Activated CD8-positive, alpha-beta memory T cell treated with anti-CD3 and anti-CD28 coated beads, Interleukin-2, amount 10 ng/mL, durations not matched to agents 7 days and 5 days (primary cell): ENCODE results near the gene CYP4F3. TPM values are rescaled to one million over a fixed set of nuclear protein-coding genes. Genes with fewer than 3 reads are reported as not detected.
"Not testable (repeated sequence)": the region's sequence is repeated elsewhere in the genome, so short reads cannot be mapped to it uniquely, and the experiment has no call there.

Experiments used
- ATAC-seq: fragments of 150-1000 bp; cut with Tn5 transposase; one replicate; pipeline ENCODE4 v1.10.0; 2021; ENCODE audit warnings: moderate library complexity
- CTCF ChIA-PET: fragments of 350-600 bp; sonication (Branson Sonifier 250); formaldehyde crosslinking; loops from one replicate; lab custom pipeline; 2021; ENCODE audit warnings: antibody characterized with exemption; lab: Charles Lee
- DNase-seq: peaks from one replicate; pipeline ENCODE4 v3.0.0-alpha.2; 2020
- H3K27ac Mint-ChIP-seq: one replicate; pipeline ENCODE4 v1.8.0; 2021; ENCODE audit warnings: mild to moderate bottlenecking, mixed read lengths
- H3K27me3 Mint-ChIP-seq: one replicate; pipeline ENCODE4 v1.8.0; 2021; ENCODE audit warnings: mixed read lengths
- H3K36me3 Mint-ChIP-seq: one replicate; pipeline ENCODE4 v1.8.0; 2021; ENCODE audit warnings: mild to moderate bottlenecking, mixed read lengths
- H3K4me1 Mint-ChIP-seq: one replicate; pipeline ENCODE4 v1.8.0; 2021; ENCODE audit warnings: mixed read lengths
- H3K4me3 Mint-ChIP-seq: one replicate; pipeline ENCODE4 v1.8.0; 2021; ENCODE audit warnings: mild to moderate bottlenecking, moderate library complexity, mixed read lengths
- H3K9me3 Mint-ChIP-seq: one replicate; pipeline ENCODE4 v1.8.0; 2022; ENCODE audit warnings: low read depth, mixed read lengths
- total RNA-seq, 2 experiments: library from RNA; stranded (reverse); gene quantifications; one replicate each; pipeline ENCODE4 v1.2.3, GENCODE V29; 2021

CYP4F3 gene
- total RNA-seq, 2 experiments from 2014 or later, result 0.26 TPM; not detected in 1

- ATAC-seq, result no peak
- no peak for DNase-seq
- H3K36me3 Mint-ChIP-seq, result no peaks in the 10 kb centered on the region
- no peak overlapping the region for H3K27ac Mint-ChIP-seq
- no peak overlapping the region for H3K4me3 Mint-ChIP-seq
- H3K9me3 Mint-ChIP-seq, result no peaks in the 10 kb centered on the region
- peaks cover 5% of the 10 kb centered on the region for H3K27me3 Mint-ChIP-seq
- CTCF ChIA-PET, result no interaction called here
- H3K4me1 Mint-ChIP-seq, result no peaks in the 10 kb centered on the region
Observed at GRCh38 chr19:15666186-15666585, 25.5 kb downstream of the CYP4F3 start.

GRCh38 chr19:15666883-15667282, 26.2 kb downstream of the CYP4F3 start:
- H3K4me1 Mint-ChIP-seq, result no peaks in the 10 kb centered on the region
- CTCF ChIA-PET, result no interaction called here
- no peak overlapping the region for H3K4me3 Mint-ChIP-seq
- no peaks in the 10 kb centered on the region for H3K36me3 Mint-ChIP-seq
- H3K9me3 Mint-ChIP-seq, result no peaks in the 10 kb centered on the region
- ATAC-seq, result no peak
- no peak overlapping the region for H3K27ac Mint-ChIP-seq
- no peak for DNase-seq
- H3K27me3 Mint-ChIP-seq, result peaks cover 4% of the 10 kb centered on the region

GRCh38 chr19:15669440-15669839, 28.7 kb downstream of the CYP4F3 start:
- Mint-ChIP-seq H3K27ac (no peak overlapping the region), H3K4me1 (no peaks in the 10 kb centered on the region), H3K27me3 (no peaks in the 10 kb centered on the region), H3K9me3 (peaks cover 2% of the 10 kb centered on the region), H3K4me3 (no peak overlapping the region), H3K36me3 (no peaks in the 10 kb centered on the region)
- CTCF ChIA-PET, result no interaction called here
- ATAC-seq, result no peak
- no peak for DNase-seq

- H3K27me3 Mint-ChIP-seq, result no peaks in the 10 kb centered on the region
- H3K9me3 Mint-ChIP-seq, result peaks cover 3% of the 10 kb centered on the region
- no peaks in the 10 kb centered on the region for H3K4me1 Mint-ChIP-seq
- H3K4me3 Mint-ChIP-seq, result no peak overlapping the region
- CTCF ChIA-PET, result no interaction called here
- H3K36me3 Mint-ChIP-seq, result no peaks in the 10 kb centered on the region
- H3K27ac Mint-ChIP-seq, result no peak overlapping the region
- DNase-seq, result no peak
- ATAC-seq, result no peak
Observed at GRCh38 chr19:15669891-15670290, 29.2 kb downstream of the CYP4F3 start.

GRCh38 chr19:15671237-15671821, 30.6 kb downstream of the CYP4F3 start:
- H3K9me3 Mint-ChIP-seq, result peaks cover 3% of the 10 kb centered on the region
- no peaks in the 10 kb centered on the region for H3K4me1 Mint-ChIP-seq
- H3K4me3 Mint-ChIP-seq, result no peak overlapping the region
- ATAC-seq (no peak), DNase-seq (no peak)
- no peaks in the 10 kb centered on the region for H3K36me3 Mint-ChIP-seq
- no peaks in the 10 kb centered on the region for H3K27me3 Mint-ChIP-seq
- H3K27ac Mint-ChIP-seq, result no peak overlapping the region
- CTCF ChIA-PET, result no interaction called here

- CTCF ChIA-PET, result no interaction called here
- Mint-ChIP-seq H3K4me3 (no peak overlapping the region), H3K27ac (no peak overlapping the region), H3K27me3 (no peaks in the 10 kb centered on the region), H3K36me3 (no peaks in the 10 kb centered on the region), H3K9me3 (peaks cover 3% of the 10 kb centered on the region), H3K4me1 (peaks cover 2% of the 10 kb centered on the region)
- DNase-seq (no peak), ATAC-seq (no peak)
Observed at GRCh38 chr19:15671891-15672579, 31.3 kb downstream of the CYP4F3 start.

GRCh38 chr19:15672580-15673175, 32.0 kb downstream of the CYP4F3 start, which contains the start of gene CYP4F12:
Gene CYP4F12 (plus strand): TSS chr19:15673087. CDS start chr19:15673530, 443 bp downstream.
- H3K27me3 Mint-ChIP-seq, result no peaks in the 10 kb centered on the region
- DNase-seq, result no peak
- H3K36me3 Mint-ChIP-seq, result no peaks in the 10 kb centered on the region
- H3K27ac Mint-ChIP-seq, result no peak within 1 kb of the TSS
- ATAC-seq, result peak; percentile 23
- no peak within 1 kb of the TSS for H3K4me3 Mint-ChIP-seq
- CTCF ChIA-PET, result no interaction called here
- H3K9me3 Mint-ChIP-seq, result peaks cover 5% of the 10 kb centered on the region
- H3K4me1 Mint-ChIP-seq, result peaks cover 2% of the 10 kb centered on the region

GRCh38 chr19:15673176-15673654, 32.5 kb downstream of the CYP4F3 start:
- no peak overlapping the region for H3K27ac Mint-ChIP-seq
- H3K27me3 Mint-ChIP-seq, result no peaks in the 10 kb centered on the region
- ATAC-seq, result no peak
- no peak for DNase-seq
- H3K9me3 Mint-ChIP-seq, result peaks cover 9% of the 10 kb centered on the region
- H3K4me3 Mint-ChIP-seq, result no peak overlapping the region
- CTCF ChIA-PET, result no interaction called here
- H3K36me3 Mint-ChIP-seq, result no peaks in the 10 kb centered on the region
- H3K4me1 Mint-ChIP-seq, result peaks cover 2% of the 10 kb centered on the region

- ATAC-seq (no peak), DNase-seq (no peak)
- H3K4me3 Mint-ChIP-seq, result no peak overlapping the region
- H3K27me3 Mint-ChIP-seq, result no peaks in the 10 kb centered on the region
- H3K27ac Mint-ChIP-seq, result no peak overlapping the region
- peaks cover 2% of the 10 kb centered on the region for H3K4me1 Mint-ChIP-seq
- CTCF ChIA-PET, result no interaction called here
- H3K9me3 Mint-ChIP-seq, result peaks cover 9% of the 10 kb centered on the region
- no peaks in the 10 kb centered on the region for H3K36me3 Mint-ChIP-seq
Observed at GRCh38 chr19:15675560-15675959, 34.9 kb downstream of the CYP4F3 start.

- no peak overlapping the region for H3K27ac Mint-ChIP-seq
- H3K9me3 Mint-ChIP-seq, result peaks cover 9% of the 10 kb centered on the region
- no peak overlapping the region for H3K4me3 Mint-ChIP-seq
- DNase-seq, result no peak
- no peaks in the 10 kb centered on the region for H3K36me3 Mint-ChIP-seq
- ATAC-seq, result no peak
- CTCF ChIA-PET, result no interaction called here
- peaks cover 2% of the 10 kb centered on the region for H3K4me1 Mint-ChIP-seq
- no peaks in the 10 kb centered on the region for H3K27me3 Mint-ChIP-seq
Observed at GRCh38 chr19:15679089-15679488, 38.4 kb downstream of the CYP4F3 start.

- H3K36me3 Mint-ChIP-seq, ATAC-seq, H3K4me1 Mint-ChIP-seq, H3K27me3 Mint-ChIP-seq, CTCF ChIA-PET, H3K4me3 Mint-ChIP-seq, H3K27ac Mint-ChIP-seq, H3K9me3 Mint-ChIP-seq, DNase-seq: not testable (repeated sequence)
Observed at GRCh38 chr19:15679865-15680264, 39.2 kb downstream of the CYP4F3 start.

GRCh38 chr19:15680478-15681322, 40.0 kb downstream of the CYP4F3 start:
- no peak overlapping the region for H3K4me3 Mint-ChIP-seq
- DNase-seq (no peak), ATAC-seq (no peak)
- CTCF ChIA-PET, result no interaction called here
- no peaks in the 10 kb centered on the region for H3K36me3 Mint-ChIP-seq
- H3K9me3 Mint-ChIP-seq, result peaks cover 5% of the 10 kb centered on the region
- no peaks in the 10 kb centered on the region for H3K27me3 Mint-ChIP-seq
- H3K27ac Mint-ChIP-seq, result no peak overlapping the region
- H3K4me1 Mint-ChIP-seq, result peaks cover 2% of the 10 kb centered on the region

GRCh38 chr19:15683411-15683810, 42.7 kb downstream of the CYP4F3 start:
- ATAC-seq, result no peak
- Mint-ChIP-seq H3K27ac (no peak overlapping the region), H3K36me3 (no peaks in the 10 kb centered on the region), H3K27me3 (no peaks in the 10 kb centered on the region), H3K9me3 (peaks cover 3% of the 10 kb centered on the region), H3K4me3 (no peak overlapping the region), H3K4me1 (no peaks in the 10 kb centered on the region)
- CTCF ChIA-PET, result no interaction called here
- no peak for DNase-seq
